ENCODE data around the gene TBC1D5.

Gene TBC1D5

GRCh38 chr3:17456650-17457049, 285.8 kb downstream of the TBC1D5 start:
- DNase-seq, result no peak

- no peak for DNase-seq
Measured at GRCh38 chr3:17456046-17456445, 286.4 kb downstream of the TBC1D5 start.

GRCh38 chr3:17444865-17445264, 297.6 kb downstream of the TBC1D5 start:
- DNase-seq, result no peak

GRCh38 chr3:17443142-17443541, 299.3 kb downstream of the TBC1D5 start:
- no peak for DNase-seq

- DNase-seq, result no peak
Measured at GRCh38 chr3:17442332-17443049, 299.9 kb downstream of the TBC1D5 start.

GRCh38 chr3:17433876-17434275, 308.6 kb downstream of the TBC1D5 start:
- no peak for DNase-seq

- DNase-seq, result no peak
Measured at GRCh38 chr3:17432236-17432635, 310.2 kb downstream of the TBC1D5 start.

- DNase-seq, result no peak
Measured at GRCh38 chr3:17431484-17432045, 310.9 kb downstream of the TBC1D5 start.

GRCh38 chr3:17431004-17431403, 311.4 kb downstream of the TBC1D5 start:
- no peak for DNase-seq

GRCh38 chr3:17430582-17430981, 311.8 kb downstream of the TBC1D5 start:
- no peak for DNase-seq

GRCh38 chr3:17423786-17424536, 318.5 kb downstream of the TBC1D5 start:
- no peak for DNase-seq

- no peak for DNase-seq
Measured at GRCh38 chr3:17422636-17423035, 319.8 kb downstream of the TBC1D5 start.

GRCh38 chr3:17420668-17421067, 321.8 kb downstream of the TBC1D5 start:
- DNase-seq, result no peak

GRCh38 chr3:17412950-17413530, 329.4 kb downstream of the TBC1D5 start:
- no peak for DNase-seq

- no peak for DNase-seq
Measured at GRCh38 chr3:17411157-17411877, 331.1 kb downstream of the TBC1D5 start.

GRCh38 chr3:17407576-17407975, 334.9 kb downstream of the TBC1D5 start:
- no peak for DNase-seq

GRCh38 chr3:17404548-17404947, 337.9 kb downstream of the TBC1D5 start:
- no peak for DNase-seq

GRCh38 chr3:17402442-17402841, 340.0 kb downstream of the TBC1D5 start:
- DNase-seq, result no peak

GRCh38 chr3:17401912-17402311, 340.5 kb downstream of the TBC1D5 start:
- no peak for DNase-seq

GRCh38 chr3:17399586-17399985, 342.8 kb downstream of the TBC1D5 start:
- DNase-seq, result no peak

GRCh38 chr3:17398959-17399551, 343.4 kb downstream of the TBC1D5 start:
- no peak for DNase-seq

- no peak for DNase-seq
Measured at GRCh38 chr3:17396036-17396435, 346.4 kb downstream of the TBC1D5 start.

All from stimulated activated CD4-positive, alpha-beta T cell treated with anti-CD3 and anti-CD28 coated beads, Interleukin-12 subunit alpha, Interleukin-12 subunit beta, amount 100 ng/mL, for 4 hours (primary cell).